Esophagus squamous epithelium (tissue), 4 donors: Measurements from ENCODE around the gene CAMKMT.

Source experiments
- CTCF ChIP-seq, 6 experiments: fragments of 450-650 bp in 4 of 6; fragments of 200-600 bp in 2 of 6; sonication (generic) in 2 of 6; IDR thresholded peaks; one replicate each; pipeline ENCODE4 v1.5.1; 2016 to 2019; ENCODE audit warnings: antibody characterized with exemption in 6 of 6, mild to moderate bottlenecking in 4 of 6, moderate library complexity in 4 of 6
- POLR2A ChIP-seq, 4 donors: fragments of 450-650 bp; IDR thresholded peaks; one replicate each; pipeline ENCODE4 v1.6.1; 2017; ENCODE audit warnings: antibody characterized with exemption in 4 of 4, mild to moderate bottlenecking in 4 of 4, moderate library complexity in 3 of 4

GRCh38 chr2:44614940-44615339, 253.2 kb downstream of the CAMKMT start:
- no peak for TF ChIP-seq POLR2A (IDR thresholded peaks at IDR 0.05)
- TF ChIP-seq CTCF (IDR thresholded peaks at IDR 0.05): no peak
